Measurements from ENCODE around the gene LETM1. TPM values are rescaled to one million over a fixed set of nuclear protein-coding genes. Genes with fewer than 3 reads are reported as not detected.

Gene LETM1
- total RNA-seq, 1 donor from 2014 or later, result 41.3 TPM

- Mint-ChIP-seq H3K4me1 (ENCODE audit: low read depth) (no peaks in the 10 kb centered on the region), H3K9me3 (ENCODE audit: low read depth) (no peaks in the 10 kb centered on the region), H3K4me3 (ENCODE audit: unreplicated experiment) (no peak overlapping the region), H3K36me3 (ENCODE audit: low read depth) (no peaks in the 10 kb centered on the region), H3K27me3 (ENCODE audit: low read depth) (no peaks in the 10 kb centered on the region), H3K27ac (ENCODE audit: unreplicated experiment) (no peak overlapping the region)
- no peak for TF ChIP-seq CTCF (IDR thresholded peaks at IDR 0.05)
- no peak for DNase-seq (ENCODE audit: low spot score)
Observed at GRCh38 chr4:1765409-1766072, 90.4 kb downstream of the LETM1 start.

- DNase-seq (ENCODE audit: low spot score), result no peak
- no peak overlapping the region for H3K27ac Mint-ChIP-seq (ENCODE audit: unreplicated experiment)
- TF ChIP-seq CTCF (IDR thresholded peaks at IDR 0.05), result no peak
- no peaks in the 10 kb centered on the region for H3K36me3 Mint-ChIP-seq (ENCODE audit: low read depth)
- no peaks in the 10 kb centered on the region for H3K9me3 Mint-ChIP-seq (ENCODE audit: low read depth)
- H3K4me3 Mint-ChIP-seq (ENCODE audit: unreplicated experiment), result no peak overlapping the region
- no peaks in the 10 kb centered on the region for H3K4me1 Mint-ChIP-seq (ENCODE audit: low read depth)
- no peaks in the 10 kb centered on the region for H3K27me3 Mint-ChIP-seq (ENCODE audit: low read depth)
Observed at GRCh38 chr4:1764670-1765069, 91.3 kb downstream of the LETM1 start.

GRCh38 chr4:1763550-1764080 is 92.3 kb downstream of the LETM1 start:
- no peaks in the 10 kb centered on the region for H3K9me3 Mint-ChIP-seq (ENCODE audit: low read depth)
- DNase-seq (ENCODE audit: low spot score), result no peak
- H3K4me1 Mint-ChIP-seq (ENCODE audit: low read depth), result no peaks in the 10 kb centered on the region
- no peak overlapping the region for H3K4me3 Mint-ChIP-seq (ENCODE audit: unreplicated experiment)
- peak; percentile 57 for TF ChIP-seq CTCF (IDR thresholded peaks at IDR 0.05)
- H3K27me3 Mint-ChIP-seq (ENCODE audit: low read depth), result no peaks in the 10 kb centered on the region
- no peak overlapping the region for H3K27ac Mint-ChIP-seq (ENCODE audit: unreplicated experiment)
- no peaks in the 10 kb centered on the region for H3K36me3 Mint-ChIP-seq (ENCODE audit: low read depth)

- Mint-ChIP-seq H3K36me3 (ENCODE audit: low read depth) (no peaks in the 10 kb centered on the region), H3K9me3 (ENCODE audit: low read depth) (no peaks in the 10 kb centered on the region), H3K4me1 (ENCODE audit: low read depth) (no peaks in the 10 kb centered on the region)
Observed at GRCh38 chr4:1763070-1763549, 92.8 kb downstream of the LETM1 start.

More at GRCh38 chr4:1763070-1763549, 92.8 kb downstream of the LETM1 start:
- Mint-ChIP-seq H3K27ac (ENCODE audit: unreplicated experiment) (no peak overlapping the region), H3K4me3 (ENCODE audit: unreplicated experiment) (no peak overlapping the region), H3K27me3 (ENCODE audit: low read depth) (no peaks in the 10 kb centered on the region)
- no peak for TF ChIP-seq CTCF (IDR thresholded peaks at IDR 0.05)
- DNase-seq (ENCODE audit: low spot score), result no peak

Data from chondrocyte (in vitro differentiated cells).